ENCODE results near the gene SVIL.
"Not testable (repeated sequence)": the region's sequence is repeated elsewhere in the genome, so short reads cannot be mapped to it uniquely, and the experiment has no call there.

The SVIL gene

GRCh38 chr10:29604291-29604825 lies 30.4 kb downstream of the SVIL start:
- DNase-seq (ENCODE audit: low read depth in 1 of 2, low spot score in 1 of 2) = no peak

GRCh38 chr10:29603223-29603896 lies 31.4 kb downstream of the SVIL start:
- no peak for DNase-seq (ENCODE audit: low read depth in 1 of 2, low spot score in 1 of 2)

GRCh38 chr10:29600821-29601220 lies 34.0 kb downstream of the SVIL start:
- no peak for DNase-seq (ENCODE audit: low read depth in 1 of 2, low spot score in 1 of 2)

- DNase-seq (ENCODE audit: low read depth in 1 of 2, low spot score in 1 of 2) = no peak
Measured at GRCh38 chr10:29600067-29600466, 34.7 kb downstream of the SVIL start.

DNA sequence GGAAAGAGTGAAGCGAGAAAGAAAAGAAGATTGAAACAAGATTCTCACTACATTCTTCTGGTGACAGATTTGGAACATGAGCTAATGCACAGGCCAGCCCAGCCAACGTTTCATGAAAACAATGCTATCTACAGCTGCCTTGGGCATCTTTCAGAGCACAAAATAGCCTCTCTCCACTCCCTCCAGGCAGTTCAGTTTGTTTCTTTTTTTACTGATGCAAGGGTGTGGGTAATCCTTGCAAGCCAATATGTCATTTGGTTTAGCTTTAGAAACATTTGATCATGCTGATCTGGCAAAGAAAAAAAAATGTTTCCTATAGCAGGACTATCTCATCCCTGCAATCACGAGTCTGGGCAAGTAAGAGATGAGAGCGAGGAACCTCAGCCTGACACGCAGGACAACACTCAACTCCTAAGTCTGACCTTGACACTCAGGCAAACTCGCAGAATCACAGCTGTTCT lies 35.9 kb downstream of the SVIL start:
- no peak for DNase-seq (ENCODE audit: low read depth in 1 of 2, low spot score in 1 of 2)

- no peak for DNase-seq (ENCODE audit: low read depth in 1 of 2, low spot score in 1 of 2)
Measured at GRCh38 chr10:29596826-29597225, 37.9 kb downstream of the SVIL start.

DNA sequence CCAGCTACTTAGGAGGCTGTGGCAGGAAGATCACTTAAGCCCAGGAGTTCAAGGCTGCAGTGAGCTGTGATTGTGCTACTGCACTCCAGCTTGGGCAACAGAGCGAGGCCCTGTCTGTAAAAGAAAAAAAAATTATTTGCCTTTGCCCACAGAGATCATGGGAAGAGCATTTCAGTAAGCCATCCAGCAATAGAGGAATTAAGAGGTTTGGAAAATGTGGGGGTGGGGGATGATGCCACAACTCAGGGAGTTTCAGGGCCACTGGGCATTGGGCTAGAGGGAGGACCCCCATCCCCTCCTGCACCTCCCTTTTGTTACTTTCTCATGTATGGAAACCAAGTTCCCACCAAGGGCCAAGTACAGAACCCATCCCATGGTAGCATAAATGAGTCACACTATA lies 38.4 kb downstream of the SVIL start:
- no peak for DNase-seq (ENCODE audit: low read depth in 1 of 2, low spot score in 1 of 2)

DNA sequence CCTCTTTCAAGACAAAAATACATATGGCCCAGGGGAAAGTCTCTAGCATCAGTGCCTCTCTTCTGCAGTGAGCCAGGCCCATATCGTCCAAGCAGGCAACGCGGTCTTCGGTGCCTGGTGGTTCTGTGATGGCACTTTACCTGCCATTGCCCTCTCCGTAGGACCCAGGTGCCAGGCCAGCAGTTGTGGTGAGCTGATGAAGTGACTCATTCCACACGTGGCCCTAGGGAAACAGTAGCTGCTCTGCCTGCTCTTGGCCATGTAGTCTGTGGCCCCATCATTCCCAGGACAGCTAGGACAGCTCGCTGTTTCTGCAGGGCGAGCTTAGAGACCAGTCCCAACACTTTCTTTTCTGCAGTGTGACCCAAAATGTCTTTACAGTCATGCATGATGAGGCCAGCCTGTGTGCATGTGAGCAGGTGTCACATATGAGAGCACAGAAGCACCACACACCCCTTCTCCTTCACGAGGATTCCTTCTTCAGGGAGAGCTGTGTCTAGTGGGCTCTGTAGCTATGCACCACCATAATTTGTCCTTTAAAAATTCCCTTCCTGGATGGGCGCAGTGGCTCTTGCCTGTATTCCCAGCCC lies 39.0 kb downstream of the SVIL start:
- DNase-seq (ENCODE audit: low read depth in 1 of 2, low spot score in 1 of 2) = no peak

- no peak for DNase-seq (ENCODE audit: low read depth in 1 of 2, low spot score in 1 of 2)
Measured at GRCh38 chr10:29595146-29595545, 39.6 kb downstream of the SVIL start.

DNA sequence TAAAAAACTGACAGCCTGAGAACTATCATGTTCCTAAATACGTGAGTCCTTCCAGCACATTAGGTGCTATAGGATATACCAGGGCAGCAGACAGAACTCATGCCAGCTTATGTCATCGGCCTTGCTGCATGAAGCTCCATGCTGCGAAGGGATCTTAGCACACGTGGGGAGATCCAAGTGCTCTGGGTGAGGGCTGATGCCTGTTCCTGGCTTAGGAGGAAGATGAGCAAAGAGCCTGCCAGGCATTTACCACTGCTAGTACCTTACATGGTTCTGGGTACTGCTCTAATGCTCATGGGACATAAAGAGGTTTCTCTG lies 43.2 kb downstream of the SVIL start:
- no peak for DNase-seq (ENCODE audit: low read depth in 1 of 2, low spot score in 1 of 2)

GRCh38 chr10:29590915-29591650 lies 43.7 kb downstream of the SVIL start:
- no peak for DNase-seq (ENCODE audit: low read depth in 1 of 2, low spot score in 1 of 2)

- DNase-seq (ENCODE audit: low read depth in 1 of 2, low spot score in 1 of 2) = no peak
Measured at GRCh38 chr10:29588629-29589421, 45.9 kb downstream of the SVIL start.

- not testable (repeated sequence) for DNase-seq (ENCODE audit: low read depth in 1 of 2, low spot score in 1 of 2)
Measured at GRCh38 chr10:29587750-29588628, 46.8 kb downstream of the SVIL start.

- not testable (repeated sequence) for DNase-seq (ENCODE audit: low read depth in 1 of 2, low spot score in 1 of 2)
Measured at GRCh38 chr10:29587102-29587749, 47.5 kb downstream of the SVIL start.

DNA sequence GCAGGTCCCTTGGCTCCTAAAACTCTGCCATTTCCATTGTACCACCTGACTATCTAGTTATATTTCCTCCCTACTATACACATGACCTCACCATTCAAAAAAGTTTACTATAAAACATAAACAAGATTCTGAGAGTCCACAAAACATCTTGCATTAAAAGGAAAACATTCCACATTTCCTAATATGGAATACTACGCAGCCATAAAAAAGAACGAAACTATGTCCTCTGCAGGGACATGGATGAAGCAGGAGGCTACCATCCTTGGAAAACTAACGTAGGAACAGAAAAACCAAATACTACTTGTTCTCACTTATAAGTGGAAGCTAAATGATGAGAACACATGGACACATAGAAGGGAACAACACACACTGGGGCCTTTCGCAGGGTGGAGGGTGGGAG lies 48.3 kb downstream of the SVIL start:
- DNase-seq (ENCODE audit: low read depth in 1 of 2, low spot score in 1 of 2) = no peak

GRCh38 chr10:29585488-29585976 lies 49.2 kb downstream of the SVIL start:
- no peak for DNase-seq (ENCODE audit: low read depth in 1 of 2, low spot score in 1 of 2)

DNA sequence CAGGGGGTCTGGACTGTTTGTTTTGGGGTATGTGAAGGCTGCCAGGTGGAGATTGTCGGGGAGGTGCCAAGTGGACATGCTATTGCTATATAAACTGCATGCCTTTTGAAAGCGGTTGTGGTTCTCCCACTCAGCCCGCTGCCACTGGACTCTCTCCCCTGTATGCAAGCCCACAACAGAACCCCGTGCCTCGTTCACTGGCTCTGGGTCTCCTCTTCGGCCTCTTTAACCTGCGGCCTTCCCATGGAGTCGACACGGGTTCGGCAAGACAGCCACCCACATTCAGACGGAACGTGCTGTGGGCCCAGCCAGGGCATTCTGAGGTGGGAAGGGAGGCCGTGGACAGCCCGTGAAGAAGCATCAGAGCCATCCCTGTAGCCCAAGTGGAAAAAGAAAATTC lies 50.3 kb downstream of the SVIL start:
- no peak for DNase-seq (ENCODE audit: low read depth in 1 of 2, low spot score in 1 of 2)

DNA sequence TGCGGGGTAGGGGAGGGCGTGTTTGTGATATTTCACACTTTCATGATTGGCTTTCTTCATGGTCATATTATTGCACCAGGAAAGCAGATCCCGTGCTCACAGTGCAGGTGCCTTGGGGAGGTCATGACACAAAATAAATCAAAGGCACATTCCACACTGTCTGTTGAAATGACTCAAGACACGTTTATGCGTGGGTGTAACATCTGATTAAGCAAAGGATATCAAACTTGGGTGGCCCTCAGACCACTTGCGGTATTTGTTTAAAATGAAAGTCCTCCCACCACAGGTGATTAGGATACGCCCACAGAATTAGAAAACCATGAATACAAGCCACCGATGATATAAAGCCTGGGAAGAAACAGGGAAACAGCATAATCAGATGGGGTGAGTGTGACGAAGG lies 51.1 kb downstream of the SVIL start:
- DNase-seq (ENCODE audit: low read depth in 1 of 2, low spot score in 1 of 2) = no peak

DNA sequence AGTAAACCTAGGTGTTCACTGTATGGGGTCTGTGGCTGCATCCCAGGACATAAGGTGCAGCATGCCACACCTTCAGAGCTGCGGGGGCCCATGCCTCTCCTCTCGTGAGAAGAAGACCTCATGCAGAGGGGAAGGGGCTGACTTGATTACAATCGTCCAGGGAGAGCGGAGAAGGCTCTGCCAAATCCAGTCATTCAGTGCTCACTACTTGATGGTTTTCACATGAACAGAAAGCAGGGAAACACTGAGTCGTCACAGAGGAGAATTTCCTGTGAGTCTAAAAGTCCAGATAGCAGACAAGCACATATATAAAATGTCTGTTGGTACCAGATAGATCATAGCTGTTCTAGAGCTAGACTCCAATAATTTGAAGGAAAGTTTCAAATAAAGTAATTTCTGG lies 52.0 kb downstream of the SVIL start:
- not testable (repeated sequence) for DNase-seq (ENCODE audit: low read depth in 1 of 2, low spot score in 1 of 2)

DNA sequence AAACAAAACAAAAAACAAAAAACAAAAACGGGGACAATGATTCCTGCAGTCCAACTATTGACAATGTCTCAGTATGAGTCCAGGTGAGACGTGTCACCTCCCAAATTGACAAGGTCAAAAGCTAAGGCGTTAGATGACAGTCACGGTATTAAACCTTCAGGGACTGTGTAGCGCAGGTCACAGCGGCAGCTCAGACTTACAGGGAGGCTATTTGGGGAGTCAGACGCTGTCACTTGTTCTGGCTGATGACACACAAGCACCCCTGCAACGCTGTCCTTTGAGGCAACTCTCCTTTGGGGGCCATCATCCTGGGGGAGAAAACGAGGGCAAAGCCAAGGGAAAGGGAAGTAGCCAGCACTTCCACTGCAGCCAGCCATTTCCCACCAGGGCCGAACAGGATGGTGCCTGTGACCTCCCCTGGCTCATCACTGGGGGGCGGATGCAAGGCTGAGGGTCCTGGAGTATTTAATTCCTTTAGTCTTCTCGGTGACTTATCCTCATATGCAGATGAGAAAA lies 55.3 kb downstream of the SVIL start:
- no peak for DNase-seq (ENCODE audit: low read depth in 1 of 2, low spot score in 1 of 2)
